Prostate gland (tissue), 2 donors: ENCODE measurements around the gene SLC16A2.

ENCODE experiments used
- CTCF ChIP-seq, 4 experiments: fragments of 200-600 bp in 2 of 4; fragments of 450-650 bp in 2 of 4; sonication (generic) in 2 of 4; IDR thresholded peaks; 1 replicate in 3 of 4; 2 replicates in 1 of 4; pipeline ENCODE4 v1.5.1; 2016 to 2019; ENCODE audit warnings: antibody characterized with exemption in 4 of 4, mild to moderate bottlenecking in 2 of 4, moderate library complexity in 2 of 4
- POLR2A ChIP-seq: fragments of 450-650 bp; IDR thresholded peaks from one replicate; pipeline ENCODE4 v1.6.1; 2016; ENCODE audit warnings: antibody characterized with exemption, mild to moderate bottlenecking
- POLR2AphosphoS5 ChIP-seq: sonication (generic); formaldehyde crosslinking; IDR thresholded peaks from one replicate; pipeline ENCODE4 v1.6.1; 2017; ENCODE audit warnings: antibody characterized with exemption

GRCh38 chrX:74405973-74406489 is 15.3 kb upstream of the SLC16A2 start:
- TF ChIP-seq POLR2AphosphoS5: no peak
- no peak for TF ChIP-seq POLR2A
- TF ChIP-seq CTCF (IDR thresholded peaks at IDR 0.05): no peak
